Nephron progenitor cell (in vitro differentiated cells): Measurements from ENCODE around the gene CDK14.

Experiments
- DNase-seq: peaks from one replicate; pipeline ENCODE4 v3.0.0; 2021
- H3K27ac Mint-ChIP-seq: 2 replicates; pipeline ENCODE4 v1.8.0; 2021; ENCODE audit warnings: mild to moderate bottlenecking, moderate library complexity, mixed read lengths
- H3K27me3 Mint-ChIP-seq: 2 replicates; pipeline ENCODE4 v1.8.0; 2021; ENCODE audit warnings: mild to moderate bottlenecking, low read depth, mixed read lengths; ENCODE audit not compliant: poor library complexity
- H3K36me3 Mint-ChIP-seq: 2 replicates; pipeline ENCODE4 v1.8.0; 2021; ENCODE audit warnings: low read depth, mixed read lengths
- H3K4me1 Mint-ChIP-seq: 2 replicates; pipeline ENCODE4 v1.8.0; 2021; ENCODE audit warnings: mixed read lengths
- H3K4me3 Mint-ChIP-seq: 2 replicates; pipeline ENCODE4 v1.8.0; 2021; ENCODE audit warnings: mild to moderate bottlenecking, moderate library complexity, mixed read lengths
- H3K9me3 Mint-ChIP-seq: 2 replicates; pipeline ENCODE4 v1.8.0; 2021; ENCODE audit warnings: mild to moderate bottlenecking, moderate library complexity, mixed read lengths
- TF ChIP-seq, protein P1 (sequence below): fragments of 200-600 bp; sonication (generic); IDR thresholded peaks from 2 replicates; pipeline ENCODE4 v1.5.0; 2021; ENCODE audit warnings: antibody characterized with exemption

The CDK14 gene

DNA sequence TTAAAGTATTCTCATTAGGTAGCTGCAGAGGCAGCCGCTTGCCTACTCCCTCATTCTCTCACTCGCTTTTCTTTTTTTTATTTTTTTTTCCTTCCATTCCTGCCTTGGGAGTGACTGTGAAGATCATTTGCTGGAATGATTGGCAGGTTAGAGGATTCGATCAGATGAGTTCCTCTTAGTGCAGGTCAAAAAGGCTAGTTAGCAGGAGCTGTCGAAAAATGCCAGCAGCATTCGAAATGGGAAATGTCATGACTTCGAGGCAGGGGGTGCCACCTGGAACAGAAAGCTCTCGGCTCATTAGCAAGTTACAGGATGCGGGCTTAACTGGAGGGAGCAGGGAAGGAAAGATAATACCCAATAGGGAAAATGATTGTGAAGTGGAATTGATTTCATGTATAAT is 530.6 kb downstream of the CDK14 start:
- peak overlapping the region; percentile 64 for H3K27ac Mint-ChIP-seq
- no peak for DNase-seq
- H3K4me1 Mint-ChIP-seq = peaks cover 16% of the 10 kb centered on the region
- no peak overlapping the region for H3K4me3 Mint-ChIP-seq
- no peaks in the 10 kb centered on the region for H3K9me3 Mint-ChIP-seq
- H3K36me3 Mint-ChIP-seq = peaks cover 15% of the 10 kb centered on the region
- H3K27me3 Mint-ChIP-seq = no peaks in the 10 kb centered on the region
- TF ChIP-seq, protein P1, sequence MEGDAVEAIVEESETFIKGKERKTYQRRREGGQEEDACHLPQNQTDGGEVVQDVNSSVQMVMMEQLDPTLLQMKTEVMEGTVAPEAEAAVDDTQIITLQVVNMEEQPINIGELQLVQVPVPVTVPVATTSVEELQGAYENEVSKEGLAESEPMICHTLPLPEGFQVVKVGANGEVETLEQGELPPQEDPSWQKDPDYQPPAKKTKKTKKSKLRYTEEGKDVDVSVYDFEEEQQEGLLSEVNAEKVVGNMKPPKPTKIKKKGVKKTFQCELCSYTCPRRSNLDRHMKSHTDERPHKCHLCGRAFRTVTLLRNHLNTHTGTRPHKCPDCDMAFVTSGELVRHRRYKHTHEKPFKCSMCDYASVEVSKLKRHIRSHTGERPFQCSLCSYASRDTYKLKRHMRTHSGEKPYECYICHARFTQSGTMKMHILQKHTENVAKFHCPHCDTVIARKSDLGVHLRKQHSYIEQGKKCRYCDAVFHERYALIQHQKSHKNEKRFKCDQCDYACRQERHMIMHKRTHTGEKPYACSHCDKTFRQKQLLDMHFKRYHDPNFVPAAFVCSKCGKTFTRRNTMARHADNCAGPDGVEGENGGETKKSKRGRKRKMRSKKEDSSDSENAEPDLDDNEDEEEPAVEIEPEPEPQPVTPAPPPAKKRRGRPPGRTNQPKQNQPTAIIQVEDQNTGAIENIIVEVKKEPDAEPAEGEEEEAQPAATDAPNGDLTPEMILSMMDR = no peak

DNA sequence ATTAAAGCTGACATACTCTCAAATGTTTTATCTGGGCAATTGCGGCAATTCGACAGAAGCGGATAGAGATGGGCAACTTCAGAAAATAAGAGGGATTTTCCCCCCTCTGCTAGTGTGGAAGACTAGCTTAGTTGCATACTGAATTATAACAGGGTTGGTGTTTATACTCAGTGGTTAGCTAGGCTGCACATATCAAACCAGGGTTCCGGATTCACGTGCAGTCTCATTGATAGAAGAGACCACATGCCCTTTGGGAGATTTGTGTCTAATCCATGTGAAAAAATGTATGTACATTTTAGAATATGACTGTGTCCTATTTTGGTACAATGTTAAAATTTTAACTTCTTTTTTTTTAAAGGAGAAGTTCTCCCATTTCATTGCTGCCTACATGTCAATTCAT is 531.2 kb downstream of the CDK14 start:
- Mint-ChIP-seq H3K27me3 (no peaks in the 10 kb centered on the region), H3K27ac (no peak overlapping the region)

DNA sequence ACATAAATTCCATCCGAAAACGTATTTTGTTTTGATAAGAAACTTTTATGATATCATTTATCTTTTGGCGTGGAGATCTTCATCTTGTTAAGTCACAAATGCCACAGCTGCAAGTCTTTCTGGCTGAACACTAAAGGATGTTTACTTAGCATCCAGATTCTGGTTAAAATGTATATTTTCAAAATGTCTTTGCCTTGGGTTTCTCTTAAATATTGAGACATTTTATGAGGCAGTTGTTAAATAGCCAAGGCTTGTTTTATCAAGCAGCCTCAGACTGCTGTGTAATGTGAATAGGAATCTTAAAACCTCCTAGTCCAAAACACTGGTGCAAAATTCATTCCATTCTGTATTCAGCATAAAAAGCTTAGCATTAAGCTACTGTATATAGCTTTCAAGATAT is 531.8 kb downstream of the CDK14 start:
- no peak for DNase-seq
- no peak overlapping the region for H3K27ac Mint-ChIP-seq
- H3K9me3 Mint-ChIP-seq = no peaks in the 10 kb centered on the region
- TF ChIP-seq, protein P1 = no peak
- no peaks in the 10 kb centered on the region for H3K27me3 Mint-ChIP-seq
- H3K36me3 Mint-ChIP-seq = peaks cover 15% of the 10 kb centered on the region
- peaks cover 16% of the 10 kb centered on the region for H3K4me1 Mint-ChIP-seq
- no peak overlapping the region for H3K4me3 Mint-ChIP-seq

More for the DNA sequence above, 531.2 kb downstream of the CDK14 start:
- Mint-ChIP-seq H3K4me1 (peaks cover 16% of the 10 kb centered on the region), H3K36me3 (peaks cover 21% of the 10 kb centered on the region), H3K4me3 (no peak overlapping the region), H3K9me3 (no peaks in the 10 kb centered on the region)
- TF ChIP-seq, protein P1 = no peak
- no peak for DNase-seq

DNA sequence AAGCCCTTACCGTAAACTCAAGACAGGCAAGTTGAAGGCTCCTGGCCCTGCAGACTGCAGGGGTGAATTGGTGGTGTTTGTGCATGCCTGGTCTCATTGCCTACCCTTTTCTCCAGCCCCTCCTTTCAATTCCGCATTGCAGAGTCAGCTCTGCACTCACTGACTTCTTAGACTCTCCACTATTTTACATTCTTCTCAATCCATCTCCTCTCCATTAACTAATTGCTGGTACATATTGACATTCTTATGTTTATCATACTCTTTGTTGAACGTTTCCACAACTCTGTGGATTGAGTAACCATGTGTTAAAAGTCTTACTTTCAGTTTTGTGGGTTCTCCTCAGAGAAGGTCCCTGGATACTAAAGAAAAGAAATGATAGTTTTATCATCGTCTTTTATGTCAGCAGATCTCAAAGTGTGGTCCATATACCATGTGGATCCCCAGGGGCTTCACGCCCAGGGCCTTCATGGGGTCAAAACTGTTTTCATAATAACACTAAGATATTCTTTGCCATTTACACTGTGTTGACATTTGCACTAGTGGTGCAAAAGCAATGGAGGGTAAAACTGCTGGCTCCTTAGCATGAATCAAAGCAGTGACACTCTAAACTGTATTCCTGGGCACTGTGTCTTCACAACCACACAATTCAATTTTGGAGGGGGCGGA is 532.7 kb downstream of the CDK14 start:
- no peak overlapping the region for H3K27ac Mint-ChIP-seq
- H3K36me3 Mint-ChIP-seq = peaks cover 15% of the 10 kb centered on the region
- TF ChIP-seq, protein P1 = no peak
- no peak for DNase-seq
- H3K4me1 Mint-ChIP-seq = peaks cover 16% of the 10 kb centered on the region
- no peaks in the 10 kb centered on the region for H3K9me3 Mint-ChIP-seq
- no peak overlapping the region for H3K4me3 Mint-ChIP-seq
- H3K27me3 Mint-ChIP-seq = no peaks in the 10 kb centered on the region

DNA sequence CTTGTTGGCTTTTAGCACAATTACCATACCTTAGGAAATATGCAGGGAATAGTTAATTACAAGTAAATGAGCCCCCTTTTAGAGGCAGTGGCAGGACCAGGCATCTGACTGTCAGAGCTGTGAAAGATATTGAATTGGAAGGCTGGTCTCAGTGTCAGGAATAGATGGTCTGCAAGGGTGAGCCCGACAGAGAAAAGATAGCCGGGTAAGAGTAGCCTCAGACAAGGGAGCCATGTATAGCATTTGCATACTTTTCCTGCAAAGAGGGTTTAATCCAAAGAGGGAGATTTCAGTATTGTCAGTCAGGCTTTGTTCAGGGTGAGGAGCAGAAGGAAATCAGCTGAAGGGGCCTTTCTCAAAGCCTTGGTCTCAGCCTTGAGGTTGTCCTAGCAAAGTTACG is 539.2 kb downstream of the CDK14 start:
- TF ChIP-seq, protein P1 = no peak
- Mint-ChIP-seq H3K9me3 (no peaks in the 10 kb centered on the region), H3K4me3 (no peak overlapping the region), H3K27me3 (no peaks in the 10 kb centered on the region), H3K36me3 (peaks cover 10% of the 10 kb centered on the region), H3K27ac (no peak overlapping the region), H3K4me1 (no peaks in the 10 kb centered on the region)
- no peak for DNase-seq

DNA sequence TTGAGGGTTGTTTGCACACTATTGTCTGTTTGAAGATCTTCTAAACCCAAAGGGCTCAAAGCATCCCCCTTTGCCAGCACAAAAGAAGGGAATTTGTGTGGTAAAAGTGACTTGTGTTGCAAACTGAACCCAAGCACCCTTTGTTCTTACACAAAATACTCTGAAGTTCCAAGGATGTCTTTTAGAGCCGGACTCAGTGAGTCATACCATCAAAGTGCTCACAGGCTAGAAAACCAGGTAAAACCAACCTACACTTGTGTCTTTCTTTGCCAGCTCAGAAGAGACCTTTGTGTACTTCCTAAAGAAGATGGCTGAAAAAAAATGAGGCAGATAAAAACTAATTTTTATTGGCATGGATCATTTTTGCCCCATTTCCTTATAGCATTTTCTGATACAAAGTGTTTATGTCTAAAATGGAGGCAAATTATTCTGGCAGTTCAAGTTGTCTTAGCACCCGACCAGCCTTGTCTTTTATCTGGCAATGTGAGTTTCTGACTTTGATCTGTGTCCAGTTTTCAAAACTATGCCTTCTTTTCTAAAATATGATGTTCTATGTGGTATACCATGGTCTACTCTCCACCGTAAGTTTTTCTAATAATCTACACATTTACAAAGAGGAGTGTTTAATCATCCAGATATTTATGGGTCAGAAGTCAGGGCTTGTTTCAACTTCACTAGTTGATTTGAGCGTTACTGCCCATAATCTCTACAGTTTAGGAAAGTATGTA is 539.7 kb downstream of the CDK14 start:
- peaks cover 3% of the 10 kb centered on the region for H3K4me1 Mint-ChIP-seq
- TF ChIP-seq, protein P1 = no peak
- H3K36me3 Mint-ChIP-seq = peaks cover 13% of the 10 kb centered on the region
- no peak overlapping the region for H3K4me3 Mint-ChIP-seq
- H3K27me3 Mint-ChIP-seq = no peaks in the 10 kb centered on the region
- no peak overlapping the region for H3K27ac Mint-ChIP-seq
- no peaks in the 10 kb centered on the region for H3K9me3 Mint-ChIP-seq
- DNase-seq = no peak
